NCI-H2029 (cell line): ENCODE measurements around the gene CADM3.

ENCODE experiments used
- DNase-seq: peaks from one replicate; lab custom pipeline; 2025; lab: John Stamatoyannopoulos, UW

Gene CADM3

DNA sequence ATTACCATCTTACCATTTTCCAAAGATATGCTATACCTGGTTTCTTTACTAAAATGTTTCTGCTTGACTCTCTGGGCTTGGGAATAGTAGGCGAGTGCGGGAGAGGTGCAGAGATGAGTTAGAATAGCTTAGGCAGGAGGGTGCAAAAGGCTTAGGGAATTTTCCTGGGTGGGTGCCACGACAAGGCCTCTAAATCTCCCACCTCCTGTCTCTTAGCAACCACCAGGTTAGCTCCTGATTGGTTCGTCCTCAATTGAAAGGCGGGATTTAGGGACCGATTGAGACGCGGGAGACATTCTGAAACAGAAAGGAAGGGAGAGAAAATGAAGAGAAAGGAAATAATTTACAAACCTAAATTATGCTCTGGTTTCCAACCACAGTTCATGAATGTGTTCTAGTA lies 36.4 kb downstream of the CADM3 start:
- DNase-seq, result no peak

DNA sequence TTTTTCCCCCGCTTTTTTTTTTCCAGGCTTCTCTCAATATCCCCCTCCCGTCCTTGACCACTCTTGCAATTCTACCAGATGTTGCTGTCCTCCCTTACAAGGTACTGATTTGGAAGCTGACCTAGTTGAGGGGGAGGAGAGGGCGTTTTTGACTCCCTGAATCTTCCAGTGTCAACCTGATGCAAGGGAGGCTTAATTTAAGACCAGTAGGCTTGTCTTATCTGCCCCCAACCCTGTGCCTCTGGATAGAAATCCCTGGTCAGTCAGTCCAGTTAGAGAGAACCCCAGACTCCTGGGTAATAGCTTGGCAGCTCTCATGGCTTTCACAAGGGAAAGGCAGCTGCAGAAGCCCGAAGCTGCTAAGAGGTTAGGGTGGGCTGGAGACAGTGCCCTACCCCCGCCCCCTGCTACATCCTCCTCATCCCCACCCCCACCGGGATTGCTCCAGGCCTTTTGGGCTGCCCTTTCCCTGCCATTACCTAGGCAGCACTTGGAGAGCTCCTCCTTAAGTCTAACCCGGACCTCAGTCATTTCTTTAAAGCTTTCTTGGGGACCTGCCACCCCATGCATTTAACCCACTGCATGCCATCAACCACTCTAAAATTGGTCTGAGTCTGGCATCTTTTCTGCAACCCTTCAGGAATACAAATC lies 36.9 kb downstream of the CADM3 start:
- no peak for DNase-seq

DNA sequence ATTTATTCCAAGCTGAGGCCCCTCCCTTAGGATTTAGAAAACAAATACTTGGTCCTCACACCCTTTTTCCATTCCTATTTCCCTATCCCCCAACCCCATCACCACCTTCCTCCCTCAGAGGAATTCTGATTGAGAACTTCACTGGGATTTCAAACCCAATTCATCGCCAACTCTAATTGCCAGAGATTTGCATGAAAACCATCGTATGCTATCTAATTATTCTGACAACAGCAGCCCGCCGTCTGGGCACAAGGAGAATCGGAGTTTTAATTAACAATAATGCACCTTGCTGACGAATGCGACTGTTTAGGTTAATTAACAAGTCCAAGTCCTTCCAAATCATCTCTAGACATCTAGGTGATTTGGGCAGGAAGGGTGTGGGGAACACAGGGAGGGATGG lies 37.6 kb downstream of the CADM3 start:
- no peak for DNase-seq

DNA sequence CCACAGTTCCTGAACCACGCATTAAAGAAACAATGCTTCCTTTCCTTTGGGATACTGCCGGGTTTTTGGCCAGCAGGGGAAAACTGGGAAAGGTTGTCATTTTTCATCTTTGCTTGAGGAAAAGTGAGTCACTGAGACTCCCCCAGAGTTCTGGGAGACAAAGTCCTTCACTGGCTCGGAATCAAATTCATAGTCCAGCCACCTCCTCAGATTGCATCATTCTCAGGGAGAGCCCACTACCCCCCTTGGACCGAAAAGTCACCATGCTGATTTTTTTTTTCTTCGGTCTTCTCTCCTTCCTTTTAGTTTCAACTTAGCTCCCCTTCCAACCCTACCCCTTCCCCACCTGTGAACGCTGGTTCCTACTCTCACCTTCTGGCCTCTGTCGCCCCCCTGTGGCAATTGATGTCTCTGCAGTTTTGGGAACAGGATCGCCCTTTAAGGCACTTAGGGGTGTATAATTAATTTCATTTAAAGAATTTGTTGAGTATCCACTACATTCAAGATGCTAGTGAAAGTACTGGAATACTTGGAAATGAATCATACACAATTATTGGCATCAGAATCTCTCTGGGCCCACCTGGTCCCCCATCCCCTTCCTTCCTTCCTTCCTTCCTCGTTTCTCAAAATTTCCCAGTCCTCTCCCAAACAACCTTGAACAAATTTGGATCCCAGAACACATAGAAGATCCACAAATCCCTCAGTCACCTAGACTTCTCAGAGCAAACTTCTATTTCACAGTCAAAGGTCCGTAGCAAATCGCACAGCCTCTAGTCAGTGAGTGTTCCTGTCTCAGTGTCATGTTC lies 40.1 kb downstream of the CADM3 start:
- peak; percentile 15 for DNase-seq

DNA sequence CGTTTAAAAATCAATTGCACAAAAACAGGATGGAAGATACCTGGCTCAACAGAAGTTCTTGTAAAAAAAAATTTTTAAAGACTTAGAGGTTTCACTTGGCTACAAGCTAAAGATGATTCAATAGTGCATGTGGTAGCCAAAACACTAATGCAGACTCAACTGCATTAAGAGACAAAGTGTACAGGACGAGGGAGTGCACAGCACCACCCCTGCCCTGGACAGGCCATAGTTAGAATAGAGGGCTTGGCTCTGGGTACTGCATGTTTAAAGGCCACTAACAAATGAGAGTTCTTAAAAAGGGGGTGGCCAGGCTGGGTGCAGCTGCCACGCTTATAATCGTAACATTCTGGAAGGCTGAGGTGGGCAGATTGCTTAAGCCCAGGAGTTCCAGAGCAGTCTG lies 41.2 kb downstream of the CADM3 start:
- no peak for DNase-seq

DNA sequence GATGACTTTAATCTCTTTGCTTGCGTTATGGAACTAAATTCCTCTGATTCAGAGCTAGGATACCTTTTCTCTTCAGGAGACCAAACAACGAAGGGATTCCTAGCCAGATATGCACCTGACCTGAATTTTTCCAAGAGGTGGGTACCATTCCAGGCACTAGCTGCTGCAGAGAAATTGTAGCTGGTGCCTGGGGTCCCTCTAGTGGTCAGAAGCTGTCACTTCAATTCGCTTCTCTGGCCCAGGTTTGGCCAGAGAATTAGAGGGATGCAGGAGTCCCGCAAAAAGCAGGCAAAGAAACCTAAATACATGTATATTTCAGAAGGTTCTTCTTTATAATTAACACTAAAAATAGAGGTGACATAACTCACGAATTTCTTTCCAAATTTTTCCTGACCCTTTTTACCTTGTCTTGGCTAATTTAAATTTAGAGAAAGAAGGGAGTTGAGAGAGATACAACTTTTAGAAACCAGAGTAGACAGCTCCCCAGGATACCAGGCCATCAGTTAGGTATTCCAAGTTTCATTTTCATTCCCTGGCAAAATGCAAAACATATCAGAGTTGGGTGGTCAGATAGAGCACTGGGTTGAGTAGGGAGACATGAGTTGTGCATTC lies 42.8 kb downstream of the CADM3 start:
- DNase-seq, result no peak

DNA sequence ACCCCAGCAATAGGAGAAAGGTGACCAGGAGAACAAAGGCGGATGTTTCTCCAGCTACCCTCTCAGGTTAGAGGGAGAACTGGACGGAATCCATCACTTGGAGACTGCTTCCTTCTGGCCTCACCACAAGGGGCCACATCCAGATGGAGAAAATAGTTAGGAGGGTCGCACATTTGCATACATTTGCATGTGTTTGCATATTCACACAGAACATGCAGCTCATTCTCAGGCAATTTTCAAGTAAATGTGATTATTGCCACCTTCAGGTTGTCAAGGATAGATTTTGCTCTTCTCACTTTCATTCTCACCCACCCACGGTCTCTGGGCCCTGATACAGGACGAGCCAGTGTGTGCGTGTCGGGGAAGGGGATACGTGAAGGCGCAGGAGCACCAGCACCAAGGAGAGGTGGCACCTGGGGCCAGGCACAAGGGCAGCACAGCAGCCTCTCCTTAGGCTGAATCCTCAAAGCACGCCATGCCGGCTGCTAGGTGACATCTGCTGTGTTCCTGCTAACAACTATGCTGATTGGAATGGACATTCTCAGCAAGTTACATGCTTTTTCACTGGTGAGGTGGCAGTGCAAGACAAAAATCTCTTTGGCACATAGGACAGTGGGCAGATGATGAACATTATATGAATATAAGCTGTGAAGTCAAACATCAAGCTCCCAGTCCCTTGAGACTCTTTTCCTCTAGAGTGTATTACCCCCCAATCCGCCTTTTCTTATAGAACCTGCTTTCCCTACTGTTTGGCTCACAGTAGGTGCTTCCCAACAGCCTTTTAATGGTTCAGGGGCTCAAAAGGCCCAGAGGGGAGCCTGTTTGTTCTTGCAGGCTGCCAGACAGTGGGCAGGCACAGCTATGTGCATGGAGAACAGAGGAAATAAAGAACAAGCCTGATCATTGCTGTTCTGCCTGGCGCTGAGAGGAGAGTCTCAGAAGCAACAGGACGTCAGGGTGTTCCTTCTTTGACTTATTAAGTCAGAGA lies 47.5 kb downstream of the CADM3 start:
- DNase-seq, result no peak

DNA sequence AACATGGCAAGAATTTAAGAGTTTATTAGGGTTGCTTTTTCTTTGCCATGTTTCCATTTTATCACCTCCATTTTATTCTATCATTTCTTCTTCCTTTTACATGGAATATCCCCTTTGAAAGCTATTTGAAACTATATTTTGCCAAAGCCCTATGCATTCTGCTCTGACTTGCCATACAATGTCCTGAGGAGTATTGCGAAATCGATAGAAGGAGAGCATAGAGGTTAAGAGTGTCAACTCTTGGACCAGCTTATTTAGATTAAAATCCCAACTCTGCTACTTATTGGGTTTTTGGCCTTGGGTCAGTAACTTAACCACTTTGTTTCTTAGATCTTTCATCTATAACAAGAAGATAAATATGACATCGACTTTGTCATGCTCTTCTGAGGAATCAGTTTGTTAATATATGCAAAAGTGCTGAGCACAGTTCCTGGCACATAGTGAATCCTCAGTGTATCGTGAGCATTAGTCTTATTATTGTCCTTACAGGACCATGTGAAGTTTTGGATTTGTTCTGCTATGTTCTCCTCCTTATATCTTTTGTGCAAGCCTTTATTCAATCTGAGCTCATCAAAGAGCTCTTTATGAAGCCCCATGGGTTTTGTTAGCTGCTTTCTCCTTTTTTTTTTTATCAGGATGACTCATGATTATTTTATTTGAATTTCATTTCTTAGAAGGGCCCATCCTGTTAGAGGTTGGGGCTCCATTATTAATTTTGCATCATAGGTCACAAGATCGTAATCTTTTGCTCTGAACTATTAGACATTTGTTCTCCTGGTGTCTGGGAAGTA lies 50.9 kb downstream of the CADM3 start:
- no peak for DNase-seq

DNA sequence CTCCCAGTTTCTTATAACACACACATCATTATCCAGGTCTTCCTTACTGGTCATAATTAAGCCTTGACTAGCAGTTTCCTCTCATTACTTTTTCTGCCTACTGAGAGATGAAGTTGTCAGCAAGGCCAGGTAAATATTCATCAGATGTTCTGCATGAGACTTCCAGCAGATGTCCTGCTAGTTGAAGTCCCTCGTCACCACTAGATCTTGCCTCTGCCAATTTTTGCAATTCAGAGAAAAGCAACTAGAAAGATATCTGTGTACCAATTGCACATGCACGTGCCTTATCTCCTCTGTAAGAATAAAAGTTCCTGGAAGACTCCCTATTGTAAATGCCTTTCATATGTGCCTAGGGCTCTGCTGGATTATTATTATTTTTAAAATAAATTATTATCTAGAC lies 51.6 kb downstream of the CADM3 start:
- no peak for DNase-seq

DNA sequence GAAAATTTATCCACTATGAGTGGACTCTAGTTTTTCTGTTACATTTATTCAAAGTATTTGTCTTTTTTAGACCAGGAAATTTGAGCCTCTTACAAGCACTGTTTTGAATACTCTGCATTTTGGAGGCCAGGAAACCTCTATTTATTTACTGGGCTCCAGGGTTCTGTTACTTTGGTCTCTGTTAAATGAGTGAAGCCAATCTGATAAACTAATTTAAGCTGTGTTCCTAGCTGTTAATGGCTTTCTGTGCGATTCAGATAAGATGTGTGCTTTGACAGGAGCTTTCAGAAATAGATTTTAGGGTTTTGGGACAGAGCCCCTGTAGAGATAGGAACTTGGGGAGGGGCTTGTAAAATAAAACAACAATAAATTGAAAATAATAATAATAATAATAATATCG lies 57.1 kb downstream of the CADM3 start:
- no peak for DNase-seq

DNA sequence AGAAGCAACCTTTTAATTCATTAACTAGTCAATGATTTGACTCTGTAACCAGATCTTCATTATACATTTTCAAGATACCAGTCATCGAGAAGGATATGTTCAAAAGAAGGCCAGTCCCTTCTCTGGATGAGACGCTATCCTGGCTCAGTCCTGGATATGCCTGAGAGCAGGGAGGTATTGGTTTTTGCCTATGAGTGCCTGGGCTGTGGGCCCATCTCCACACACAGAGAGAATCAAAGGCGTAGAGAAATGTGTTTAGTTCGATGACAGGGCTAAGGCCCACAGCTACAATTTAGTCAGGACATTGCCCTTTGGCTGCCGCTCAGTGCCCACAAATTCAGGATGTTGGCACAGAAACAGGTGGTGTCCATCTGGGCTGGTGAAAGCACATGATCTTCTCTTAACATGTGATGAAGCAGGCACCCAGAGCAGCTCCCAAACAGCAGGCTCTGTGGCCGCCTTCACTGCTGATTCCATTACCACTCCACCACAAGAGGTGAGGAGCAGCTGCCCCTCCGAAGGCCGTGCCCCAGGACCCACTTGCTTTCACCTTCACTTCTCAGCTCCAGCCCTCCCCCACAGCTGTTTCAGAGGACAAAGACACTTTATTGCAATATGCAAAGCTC lies 58.0 kb downstream of the CADM3 start:
- no peak for DNase-seq

DNA sequence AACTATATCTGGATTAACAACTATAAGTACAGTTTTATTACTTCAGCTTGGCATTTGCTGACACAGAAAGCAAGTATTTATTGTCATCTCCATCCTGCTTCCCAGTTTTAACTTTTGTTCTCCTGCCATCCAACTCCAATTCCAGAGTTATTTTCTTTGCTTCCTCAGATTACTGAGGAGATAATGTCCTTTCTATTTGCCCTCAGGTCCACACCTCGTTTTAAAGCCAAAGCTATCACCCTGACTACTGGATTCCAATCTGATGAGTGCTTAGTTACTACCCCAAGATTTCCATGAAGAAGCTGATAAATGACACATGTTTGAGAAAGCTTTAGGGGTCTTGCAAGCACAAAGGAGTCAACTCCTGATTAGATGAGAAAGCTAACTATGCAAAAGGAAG lies 58.5 kb downstream of the CADM3 start:
- DNase-seq, result no peak

DNA sequence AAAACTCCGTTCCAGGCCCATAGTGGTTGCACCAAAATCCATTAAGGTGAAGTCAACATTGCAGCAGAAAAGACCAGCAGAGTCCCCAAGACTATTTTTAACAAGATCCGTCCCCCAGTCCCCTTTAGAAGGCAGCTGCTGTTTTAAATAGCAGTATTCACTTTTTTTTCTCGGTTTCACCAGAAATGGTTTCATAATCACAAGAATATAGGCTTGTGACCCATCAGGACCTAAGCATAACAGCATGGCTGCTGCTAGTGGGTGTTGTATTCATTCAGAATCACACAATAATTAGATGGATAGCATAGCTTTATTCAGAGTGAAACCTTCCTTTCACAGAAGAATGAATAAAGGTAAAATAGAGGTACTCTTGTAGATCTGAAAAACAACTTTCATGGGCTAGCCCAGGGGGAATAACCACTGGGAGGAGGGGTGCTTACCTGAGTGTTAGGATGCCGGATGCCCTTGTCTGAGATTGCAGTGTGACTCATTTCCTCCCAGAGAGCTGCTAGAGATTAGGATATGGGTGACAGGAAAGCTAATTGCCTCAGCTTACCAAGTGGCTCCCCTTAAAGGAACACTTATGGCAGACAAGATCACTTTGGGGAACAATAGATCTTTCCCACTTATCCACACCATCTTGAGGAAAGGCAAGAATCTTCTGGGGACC lies 68.3 kb downstream of the CADM3 start:
- DNase-seq, result no peak

DNA sequence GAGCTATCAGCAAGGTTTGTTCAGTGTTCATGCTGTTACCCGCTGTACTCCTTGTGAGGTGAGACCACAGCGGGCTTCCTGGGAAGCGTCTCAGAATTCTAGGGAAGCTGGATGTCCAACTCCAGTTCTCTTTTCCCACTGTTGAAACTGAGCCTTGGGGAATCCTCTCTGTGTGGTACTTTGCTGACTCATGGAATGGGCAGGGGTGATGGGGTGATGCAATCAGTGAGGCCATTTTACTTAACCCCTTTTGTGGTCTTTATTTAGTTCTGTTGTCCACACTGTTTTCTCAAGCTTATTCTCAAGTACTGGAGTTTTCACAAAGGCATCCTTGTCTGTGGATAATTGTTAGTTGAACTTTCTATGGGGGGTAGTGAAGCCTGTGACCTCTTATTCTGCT lies 75.9 kb downstream of the CADM3 start:
- no peak for DNase-seq

DNA sequence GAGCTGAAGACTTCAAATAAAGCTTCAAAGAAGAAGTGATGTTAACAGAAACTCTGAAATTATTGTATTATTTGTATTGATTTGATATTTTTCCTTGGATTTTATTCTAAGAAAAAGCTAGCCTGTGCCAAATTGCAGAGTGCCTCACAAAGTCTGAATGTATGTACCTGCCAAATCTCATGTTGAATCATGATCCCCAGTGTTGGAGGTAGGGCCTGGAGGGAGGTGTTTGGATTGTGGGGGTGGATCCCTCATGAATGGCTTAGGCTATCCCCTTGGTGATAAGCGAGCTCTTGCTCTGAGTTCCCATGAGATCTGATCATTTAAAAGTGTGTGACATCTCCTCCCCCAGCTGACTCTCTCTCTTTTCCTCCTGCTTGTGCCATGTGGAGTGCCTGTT lies 76.9 kb downstream of the CADM3 start:
- DNase-seq, result no peak

DNA sequence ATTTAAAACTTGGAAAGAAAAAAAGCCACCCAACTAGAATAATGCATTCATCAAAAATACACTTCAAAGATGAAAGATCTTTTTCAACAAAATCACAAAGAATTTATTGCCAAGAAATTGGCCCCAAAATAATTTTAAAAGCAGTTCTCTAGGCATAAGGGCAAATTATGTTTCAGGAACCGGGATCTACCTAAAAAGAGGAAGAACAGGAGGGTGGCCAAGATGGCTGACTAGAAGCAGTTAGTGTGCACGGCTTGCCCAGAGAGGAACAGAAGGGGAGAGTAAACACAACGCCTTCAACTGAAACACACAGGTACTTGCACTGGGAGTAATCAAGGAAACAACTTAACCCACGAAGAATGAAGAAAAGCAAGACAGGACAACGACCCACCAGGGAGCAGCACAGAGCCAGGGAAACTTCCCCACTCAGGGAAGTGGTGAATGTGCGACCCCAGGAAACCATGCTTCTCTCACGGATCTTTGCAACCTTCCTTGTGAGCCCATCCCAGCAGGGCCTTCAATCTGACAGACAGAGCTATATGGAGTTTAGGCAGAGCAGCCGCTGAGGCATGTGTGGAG lies 79.3 kb downstream of the CADM3 start:
- no peak for DNase-seq
